GM12873 (cell line): ENCODE results near the gene CEACAM5.

Experiments used
- CTCF ChIP-seq: IDR thresholded peaks from 2 replicates; pipeline ENCODE4 v1.5.1; 2012; ENCODE audit warnings: low read depth, mild to moderate bottlenecking, moderate library complexity, low read length, control low read depth; ENCODE audit not compliant: insufficient read depth; ENCODE audit errors: missing control alignments

CEACAM5 gene

GRCh38 chr19:41688098-41688497 lies 20.3 kb upstream of the CEACAM5 start, which contains the start of gene CEACAM7:
TSS of gene CEACAM7 (minus strand) at chr19:41688270. CDS start at chr19:41688165, 105 bp downstream.
- TF ChIP-seq CTCF = no peak

- no peak for TF ChIP-seq CTCF
These were observed 19.7 kb upstream of the CEACAM5 start for GRCh38 chr19:41688687-41689086.

- peak; percentile 17 for TF ChIP-seq CTCF
These were observed 18.2 kb upstream of the CEACAM5 start for GRCh38 chr19:41689993-41690800.

GRCh38 chr19:41690801-41691065 lies 17.7 kb upstream of the CEACAM5 start:
- no peak for TF ChIP-seq CTCF

GRCh38 chr19:41691268-41691970 lies 17.0 kb upstream of the CEACAM5 start:
- peak; percentile 84 for TF ChIP-seq CTCF

- no peak for TF ChIP-seq CTCF
These were observed 14.2 kb upstream of the CEACAM5 start for GRCh38 chr19:41694196-41694595.

- TF ChIP-seq CTCF = no peak
These were observed 13.4 kb upstream of the CEACAM5 start for GRCh38 chr19:41694831-41695635.
